ENCODE measurements around the gene KDM2B. TPM values are rescaled to one million over a fixed set of nuclear protein-coding genes. Genes with fewer than 3 reads are reported as not detected.

KDM2B gene
- total RNA-seq, 1 donor from 2014 or later, result 79.2 TPM

Small RNAs within 50 kb of the gene (microRNA-seq; reads per million reads assigned to microRNA genes)
- gene MIR7107, result not detected

Other genes with a start within 250 kb of the KDM2B start
- gene ANAPC5, start 228.6 kb downstream of the KDM2B start, total RNA-seq, result 111 TPM in 2 replicates
- gene RNF34, start 180.9 kb downstream of the KDM2B start, total RNA-seq, result 58.5 and 60.7 TPM in 2 replicates
- gene ORAI1, start 45.5 kb upstream of the KDM2B start, total RNA-seq, result 13.7 and 15.1 TPM in 2 replicates
- gene MORN3, start 88.6 kb upstream of the KDM2B start, total RNA-seq, result 0.57 and 0.63 TPM in 2 replicates
- 14.1 and 14.6 TPM in 2 replicates for gene TMEM120B, start 131.7 kb upstream of the KDM2B start, total RNA-seq
- gene RHOF, start 212.7 kb upstream of the KDM2B start, total RNA-seq, result 23.8 and 25.5 TPM in 2 replicates
- gene SETD1B, start 223.0 kb upstream of the KDM2B start, total RNA-seq, result 25.6 and 25.9 TPM in 2 replicates

Measured in neural crest cell (in vitro differentiated cells).